Omental fat pad (tissue), 4 donors: ENCODE data around the gene FBXO42. TPM values are rescaled to one million over a fixed set of nuclear protein-coding genes. Genes with fewer than 3 reads are reported as not detected.
"Not testable (repeated sequence)": the region's sequence is repeated elsewhere in the genome, so short reads cannot be mapped to it uniquely, and the experiment has no call there.

Experiments
- ATAC-seq: fragments of 150-250 bp; one replicate; pipeline ENCODE4 v1.9.1; 2016; ENCODE audit warnings: mild to moderate bottlenecking, moderate library complexity; ENCODE audit not compliant: low FRiP score
- DNase-seq: peaks from one replicate; pipeline ENCODE4 v3.0.0-alpha.2; 2019; ENCODE audit warnings: low spot score
- CTCF ChIP-seq, 3 donors: fragments of 450-650 bp; IDR thresholded peaks; one replicate each; pipeline ENCODE4 v1.5.1; 2016 to 2017; ENCODE audit warnings: antibody characterized with exemption in 3 of 3, mild to moderate bottlenecking in 3 of 3, moderate library complexity in 2 of 3
- total RNA-seq, 4 donors: library from RNA; depleted of rRNA; stranded (reverse); fragments of >200 nt; gene quantifications; one replicate each; pipeline ENCODE4 v1.1.0, GENCODE V29; 2016

FBXO42 gene
- total RNA-seq, 4 donors from 2014 or later: 16.1 to 29.8 (median 19.2) TPM

GRCh38 chr1:16246961-16247360 is 105.3 kb downstream of the FBXO42 start:
- TF ChIP-seq CTCF (IDR thresholded peaks at IDR 0.05): no peak

GRCh38 chr1:16246239-16246638 is 106.0 kb downstream of the FBXO42 start:
- not testable (repeated sequence) for DNase-seq, ATAC-seq

More at GRCh38 chr1:16246961-16247360, 105.3 kb downstream of the FBXO42 start:
- DNase-seq: no peak
- ATAC-seq: no peak

GRCh38 chr1:16245476-16246196 is 106.6 kb downstream of the FBXO42 start:
- TF ChIP-seq CTCF (IDR thresholded peaks at IDR 0.05): no peak
- no peak for DNase-seq
- no peak for ATAC-seq

- DNase-seq (no peak), ATAC-seq (no peak)
- no peak for TF ChIP-seq CTCF (IDR thresholded peaks at IDR 0.05)
Measured at GRCh38 chr1:16244650-16245285, 107.5 kb downstream of the FBXO42 start.

GRCh38 chr1:16243936-16244649 is 108.2 kb downstream of the FBXO42 start:
- peak in 1 of 3 donors; percentile 74 for TF ChIP-seq CTCF (IDR thresholded peaks at IDR 0.05)
- DNase-seq (peak; percentile 73), ATAC-seq (peak; percentile 15)

- TF ChIP-seq CTCF (IDR thresholded peaks at IDR 0.05): no peak
- DNase-seq (no peak), ATAC-seq (no peak)
Measured at GRCh38 chr1:16243215-16243610, 109.1 kb downstream of the FBXO42 start.

GRCh38 chr1:16242556-16243214 is 109.6 kb downstream of the FBXO42 start:
- peak; percentile 14 for DNase-seq
- ATAC-seq: no peak
- no peak for TF ChIP-seq CTCF (IDR thresholded peaks at IDR 0.05)
